Measurements from ENCODE around the gene CLEC2D. TPM values are rescaled to one million over a fixed set of nuclear protein-coding genes. Genes with fewer than 3 reads are reported as not detected.

CLEC2D gene
- total RNA-seq, 4 donors from 2014 or later = 1.6 to 11.8 (median 4.3) TPM

- intact Hi-C loops (cut with DNase I) = no loop called here
- no peak for DNase-seq
- H3K36me3 ChIP-seq = no peaks in the 10 kb centered on the region
- peaks cover 0 to 13% (median 5%) of the 10 kb centered on the region in 3 donors for H3K4me1 ChIP-seq
- H3K9me3 ChIP-seq = no peaks in the 10 kb centered on the region
- TF ChIP-seq CTCF (IDR thresholded peaks at IDR 0.05) (peak; percentile 15 to 82 (median 70)), POLR2A (IDR thresholded peaks at IDR 0.05) (no peak)
- H3K27ac ChIP-seq = no peak overlapping the region
- H3K27me3 ChIP-seq = no peaks in the 10 kb centered on the region
- WGBS, 2 donors = 18 to 33% methylated on average over 2 of the region's 2 CpGs
- H3K4me3 ChIP-seq = no peak overlapping the region
These were observed 35.2 kb upstream of the CLEC2D start for GRCh38 chr12:9634177-9634803.

GRCh38 chr12:9634969-9635754 is 34.4 kb upstream of the CLEC2D start:
- DNase-seq = no peak
- WGBS, 2 donors = 78 to 80% methylated on average over 2 of the region's 2 CpGs
- H3K9me3 ChIP-seq = no peaks in the 10 kb centered on the region
- no peak for TF ChIP-seq CTCF (IDR thresholded peaks at IDR 0.05)
- no peak for TF ChIP-seq POLR2A (IDR thresholded peaks at IDR 0.05)
- intact Hi-C loops (cut with DNase I) = loop anchor here (5.0 kb wide), 1 partner anchor 72 kb away; no protein-coding TSS in a partner anchor
- H3K36me3 ChIP-seq = no peaks in the 10 kb centered on the region
- H3K4me3 ChIP-seq = no peak overlapping the region
- no peak overlapping the region for H3K27ac ChIP-seq
- H3K27me3 ChIP-seq = no peaks in the 10 kb centered on the region
- peaks cover 0 to 13% (median 6%) of the 10 kb centered on the region in 3 donors for H3K4me1 ChIP-seq

- intact Hi-C loops (cut with DNase I) = loop anchor here (5.0 kb wide), 1 partner anchor 71 kb away; no protein-coding TSS in a partner anchor
- H3K4me1 ChIP-seq = peaks cover 0 to 13% (median 6%) of the 10 kb centered on the region in 3 donors
- no peaks in the 10 kb centered on the region for H3K9me3 ChIP-seq
- H3K27me3 ChIP-seq = no peaks in the 10 kb centered on the region
- no peak for DNase-seq
- no peaks in the 10 kb centered on the region for H3K36me3 ChIP-seq
- no peak overlapping the region for H3K27ac ChIP-seq
- TF ChIP-seq POLR2A (IDR thresholded peaks at IDR 0.05) (no peak), CTCF (IDR thresholded peaks at IDR 0.05) (no peak)
- 82 to 83% methylated on average over 2 to 4 of the region's 4 CpGs for WGBS, 2 donors
- H3K4me3 ChIP-seq = no peak overlapping the region
These were observed 33.2 kb upstream of the CLEC2D start for GRCh38 chr12:9636150-9636850.

- no peak for DNase-seq
- Histone ChIP-seq H3K36me3 (no peaks in the 10 kb centered on the region), H3K9me3 (no peaks in the 10 kb centered on the region), H3K27me3 (no peaks in the 10 kb centered on the region), H3K4me3 (no peak overlapping the region), H3K27ac (no peak overlapping the region), H3K4me1 (peaks cover 0 to 13% (median 6%) of the 10 kb centered on the region in 3 donors)
- TF ChIP-seq CTCF (IDR thresholded peaks at IDR 0.05) = no peak
- WGBS, 2 donors = 96% methylated on average over 4 of the region's 5 CpGs; no CpG with 5 or more reads in 1 of the 2 donors
- intact Hi-C loops (cut with DNase I) = loop anchor here (5.0 kb wide), 1 partner anchor 70 kb away; no protein-coding TSS in a partner anchor
These were observed 32.7 kb upstream of the CLEC2D start for GRCh38 chr12:9636851-9637206.

GRCh38 chr12:9640024-9640423 is 29.5 kb upstream of the CLEC2D start:
- intact Hi-C loops (cut with DNase I) = no loop called here
- Histone ChIP-seq H3K4me3 (no peak overlapping the region), H3K27ac (no peak overlapping the region), H3K9me3 (no peaks in the 10 kb centered on the region), H3K4me1 (peaks cover 0 to 13% (median 6%) of the 10 kb centered on the region in 3 donors), H3K36me3 (no peaks in the 10 kb centered on the region), H3K27me3 (no peaks in the 10 kb centered on the region)
- TF ChIP-seq POLR2A (IDR thresholded peaks at IDR 0.05) = no peak
- no peak for TF ChIP-seq CTCF (IDR thresholded peaks at IDR 0.05)
- no peak for DNase-seq
- WGBS, 2 donors = 89 to 97% methylated on average over 2 of the region's 2 CpGs
